Natural killer cell treated with Interleukin-12 subunit alpha and Interleukin-12 subunit beta and Interleukin-15 and Interleukin-18, amount 100 ng/mL, for 72 hours (primary cell): ENCODE results near the gene SPATA13. TPM values are rescaled to one million over a fixed set of nuclear protein-coding genes. Genes with fewer than 3 reads are reported as not detected.

Experiments used
- ATAC-seq, 2 donors: fragments of 150-1000 bp; cut with Tn5 transposase in 1 of 2; sonication (Bioruptor Pico), chemical (Tn5 transposase) in 1 of 2; 2 replicates each; pipeline ENCODE4 v1.10.0; 2021
- DNase-seq: peaks from one replicate; pipeline ENCODE4 v3.0.0; 2022; ENCODE audit warnings: low spot score
- H3K27ac Mint-ChIP-seq, 2 donors: 1 replicate in 1 of 2; 2 replicates in 1 of 2; pipeline ENCODE4 v1.8.0; 2022; ENCODE audit warnings: mixed read lengths in 2 of 2, mild to moderate bottlenecking in 1 of 2, moderate library complexity in 1 of 2
- H3K27me3 Mint-ChIP-seq, 2 donors: 1 replicate in 1 of 2; 2 replicates in 1 of 2; pipeline ENCODE4 v1.8.0; 2022; ENCODE audit warnings: mixed read lengths in 2 of 2
- H3K36me3 Mint-ChIP-seq: one replicate; pipeline ENCODE4 v1.8.0; 2022; ENCODE audit warnings: mixed read lengths
- H3K4me1 Mint-ChIP-seq, 2 donors: 1 replicate in 1 of 2; 2 replicates in 1 of 2; pipeline ENCODE4 v1.8.0; 2022; ENCODE audit warnings: low read depth in 2 of 2, mixed read lengths in 2 of 2, mild to moderate bottlenecking in 1 of 2
- H3K4me3 Mint-ChIP-seq: one replicate; pipeline ENCODE4 v1.8.0; 2022; ENCODE audit warnings: mixed read lengths
- H3K9me3 Mint-ChIP-seq: 2 replicates; pipeline ENCODE4 v1.8.0; 2022; ENCODE audit warnings: mixed read lengths
- total RNA-seq, 2 donors: library from RNA; stranded (reverse); gene quantifications; one replicate each; pipeline ENCODE4 v1.2.3, GENCODE V29; 2022

The SPATA13 gene
- total RNA-seq, 2 donors from 2014 or later: 81.6 to 107 TPM

GRCh38 chr13:24232037-24232436, 71.5 kb downstream of the SPATA13 start:
- ATAC-seq (no peak), DNase-seq (no peak)
- Mint-ChIP-seq H3K4me3 (no peak overlapping the region), H3K27me3 (no peaks in the 10 kb centered on the region), H3K4me1 (peaks cover 32 to 36% of the 10 kb centered on the region in 2 donors), H3K36me3 (no peaks in the 10 kb centered on the region), H3K9me3 (no peaks in the 10 kb centered on the region), H3K27ac (peak overlapping the region in 1 of 2 donors; percentile 5)

- Mint-ChIP-seq H3K36me3 (no peaks in the 10 kb centered on the region), H3K27ac (no peak overlapping the region), H3K9me3 (no peaks in the 10 kb centered on the region), H3K27me3 (no peaks in the 10 kb centered on the region), H3K4me3 (no peak overlapping the region), H3K4me1 (peaks cover 32 to 36% of the 10 kb centered on the region in 2 donors)
- DNase-seq (no peak), ATAC-seq (no peak)
Measured at GRCh38 chr13:24232474-24232873, 72.0 kb downstream of the SPATA13 start.

- Mint-ChIP-seq H3K36me3 (no peaks in the 10 kb centered on the region), H3K27ac (no peak overlapping the region), H3K4me1 (peaks cover 32 to 36% of the 10 kb centered on the region in 2 donors), H3K9me3 (no peaks in the 10 kb centered on the region), H3K4me3 (no peak overlapping the region), H3K27me3 (no peaks in the 10 kb centered on the region)
- DNase-seq (no peak), ATAC-seq (no peak)
Measured at GRCh38 chr13:24233351-24233901, 72.9 kb downstream of the SPATA13 start.

- Mint-ChIP-seq H3K27ac (peak overlapping the region in 1 of 2 donors; percentile 10), H3K36me3 (no peaks in the 10 kb centered on the region), H3K9me3 (no peaks in the 10 kb centered on the region), H3K4me1 (peaks cover 34 to 39% of the 10 kb centered on the region in 2 donors), H3K4me3 (no peak overlapping the region), H3K27me3 (no peaks in the 10 kb centered on the region)
- ATAC-seq (no peak), DNase-seq (no peak)
Measured at GRCh38 chr13:24234200-24234915, 73.8 kb downstream of the SPATA13 start.

- Mint-ChIP-seq H3K9me3 (no peaks in the 10 kb centered on the region), H3K36me3 (no peaks in the 10 kb centered on the region), H3K27me3 (no peaks in the 10 kb centered on the region), H3K27ac (no peak overlapping the region), H3K4me1 (peaks cover 6 to 10% of the 10 kb centered on the region in 2 donors), H3K4me3 (no peak overlapping the region)
- ATAC-seq (no peak), DNase-seq (no peak)
Measured at GRCh38 chr13:24237356-24237755, 76.8 kb downstream of the SPATA13 start.

- H3K4me3 Mint-ChIP-seq: no peak overlapping the region
- H3K4me1 Mint-ChIP-seq: peaks cover 3 to 5% of the 10 kb centered on the region in 2 donors
- no peaks in the 10 kb centered on the region for H3K36me3 Mint-ChIP-seq
- H3K9me3 Mint-ChIP-seq: no peaks in the 10 kb centered on the region
- no peak overlapping the region for H3K27ac Mint-ChIP-seq
- H3K27me3 Mint-ChIP-seq: no peaks in the 10 kb centered on the region
- ATAC-seq (no peak), DNase-seq (no peak)
Measured at GRCh38 chr13:24241336-24241735, 80.8 kb downstream of the SPATA13 start.

GRCh38 chr13:24242100-24242499, 81.6 kb downstream of the SPATA13 start:
- Mint-ChIP-seq H3K27me3 (no peaks in the 10 kb centered on the region), H3K4me3 (no peak overlapping the region), H3K9me3 (no peaks in the 10 kb centered on the region), H3K27ac (no peak overlapping the region), H3K4me1 (peaks cover 5 to 7% of the 10 kb centered on the region in 2 donors), H3K36me3 (no peaks in the 10 kb centered on the region)
- DNase-seq: no peak
- no peak for ATAC-seq

GRCh38 chr13:24243302-24243701, 82.8 kb downstream of the SPATA13 start:
- no peak overlapping the region for H3K27ac Mint-ChIP-seq

GRCh38 chr13:24244802-24245201, 84.3 kb downstream of the SPATA13 start:
- ATAC-seq (no peak), DNase-seq (no peak)
- Mint-ChIP-seq H3K36me3 (no peaks in the 10 kb centered on the region), H3K27ac (no peak overlapping the region), H3K27me3 (no peaks in the 10 kb centered on the region), H3K4me3 (no peak overlapping the region), H3K9me3 (no peaks in the 10 kb centered on the region), H3K4me1 (peaks cover 2 to 5% of the 10 kb centered on the region in 2 donors)

More at GRCh38 chr13:24243302-24243701, 82.8 kb downstream of the SPATA13 start:
- Mint-ChIP-seq H3K36me3 (no peaks in the 10 kb centered on the region), H3K4me1 (peaks cover 5 to 7% of the 10 kb centered on the region in 2 donors), H3K4me3 (no peak overlapping the region), H3K9me3 (no peaks in the 10 kb centered on the region), H3K27me3 (no peaks in the 10 kb centered on the region)
- no peak for ATAC-seq
- no peak for DNase-seq

- ATAC-seq: no peak
- no peaks in the 10 kb centered on the region for H3K9me3 Mint-ChIP-seq
- no peaks in the 10 kb centered on the region for H3K27me3 Mint-ChIP-seq
- H3K27ac Mint-ChIP-seq: peak overlapping the region in 1 of 2 donors; percentile 3
- H3K4me1 Mint-ChIP-seq: peaks cover 24% of the 10 kb centered on the region in 2 donors
- no peak for DNase-seq
- H3K36me3 Mint-ChIP-seq: peaks cover under 1% of the 10 kb centered on the region
- H3K4me3 Mint-ChIP-seq: no peak overlapping the region
Measured at GRCh38 chr13:24247016-24247415, 86.5 kb downstream of the SPATA13 start.

GRCh38 chr13:24249624-24250023, 89.1 kb downstream of the SPATA13 start:
- no peaks in the 10 kb centered on the region for H3K9me3 Mint-ChIP-seq
- ATAC-seq (no peak), DNase-seq (no peak)
- peaks cover 50% of the 10 kb centered on the region in 2 donors for H3K4me1 Mint-ChIP-seq
- peaks cover 10% of the 10 kb centered on the region for H3K36me3 Mint-ChIP-seq
- no peak overlapping the region for H3K4me3 Mint-ChIP-seq
- peak overlapping the region; percentile 92 to 96 for H3K27ac Mint-ChIP-seq
- no peaks in the 10 kb centered on the region for H3K27me3 Mint-ChIP-seq

- ATAC-seq (no peak), DNase-seq (no peak)
- Mint-ChIP-seq H3K27ac (peak overlapping the region; percentile 92 to 96), H3K36me3 (peaks cover 10% of the 10 kb centered on the region), H3K27me3 (no peaks in the 10 kb centered on the region), H3K4me1 (peaks cover 58 to 59% of the 10 kb centered on the region in 2 donors), H3K4me3 (peak overlapping the region; percentile 93), H3K9me3 (no peaks in the 10 kb centered on the region)
Measured at GRCh38 chr13:24250376-24251057, 90.0 kb downstream of the SPATA13 start.

- Mint-ChIP-seq H3K4me3 (peak overlapping the region; percentile 93), H3K27me3 (no peaks in the 10 kb centered on the region), H3K4me1 (peaks cover 62 to 65% of the 10 kb centered on the region in 2 donors), H3K9me3 (no peaks in the 10 kb centered on the region), H3K27ac (peak overlapping the region; percentile 92 to 96), H3K36me3 (peaks cover 10% of the 10 kb centered on the region)
- DNase-seq (peak; percentile 89), ATAC-seq (peak; percentile 85 to 91)
Measured at GRCh38 chr13:24251525-24251924, 91.0 kb downstream of the SPATA13 start.

- Mint-ChIP-seq H3K27ac (peak overlapping the region; percentile 92 to 96), H3K27me3 (no peaks in the 10 kb centered on the region), H3K4me1 (peaks cover 65 to 71% of the 10 kb centered on the region in 2 donors), H3K36me3 (peaks cover 10% of the 10 kb centered on the region), H3K9me3 (no peaks in the 10 kb centered on the region), H3K4me3 (peak overlapping the region; percentile 93)
- no peak for ATAC-seq
- DNase-seq: no peak
Measured at GRCh38 chr13:24252136-24252535, 91.6 kb downstream of the SPATA13 start.
